Hippocampal formation (tissue), 2 donors: ENCODE measurements around the gene KRTAP1-1.
"Not testable (repeated sequence)": the region's sequence is repeated elsewhere in the genome, so short reads cannot be mapped to it uniquely, and the experiment has no call there.

ENCODE experiments used
- DNase-seq, 2 donors: peaks; one replicate each; lab custom pipeline; 2025; lab: John Stamatoyannopoulos, UW

The KRTAP1-1 gene, protein sequence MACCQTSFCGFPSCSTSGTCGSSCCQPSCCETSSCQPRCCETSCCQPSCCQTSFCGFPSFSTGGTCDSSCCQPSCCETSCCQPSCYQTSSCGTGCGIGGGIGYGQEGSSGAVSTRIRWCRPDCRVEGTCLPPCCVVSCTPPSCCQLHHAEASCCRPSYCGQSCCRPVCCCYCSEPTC

GRCh38 chr17:41040783-41041571 lies at the start of gene KRTAP1-1:
Gene KRTAP1-1, minus strand, starts transcription at chr17:41041450. Its CDS starts 53 bp downstream, at chr17:41041397.
- DNase-seq = not testable (repeated sequence)

DNA sequence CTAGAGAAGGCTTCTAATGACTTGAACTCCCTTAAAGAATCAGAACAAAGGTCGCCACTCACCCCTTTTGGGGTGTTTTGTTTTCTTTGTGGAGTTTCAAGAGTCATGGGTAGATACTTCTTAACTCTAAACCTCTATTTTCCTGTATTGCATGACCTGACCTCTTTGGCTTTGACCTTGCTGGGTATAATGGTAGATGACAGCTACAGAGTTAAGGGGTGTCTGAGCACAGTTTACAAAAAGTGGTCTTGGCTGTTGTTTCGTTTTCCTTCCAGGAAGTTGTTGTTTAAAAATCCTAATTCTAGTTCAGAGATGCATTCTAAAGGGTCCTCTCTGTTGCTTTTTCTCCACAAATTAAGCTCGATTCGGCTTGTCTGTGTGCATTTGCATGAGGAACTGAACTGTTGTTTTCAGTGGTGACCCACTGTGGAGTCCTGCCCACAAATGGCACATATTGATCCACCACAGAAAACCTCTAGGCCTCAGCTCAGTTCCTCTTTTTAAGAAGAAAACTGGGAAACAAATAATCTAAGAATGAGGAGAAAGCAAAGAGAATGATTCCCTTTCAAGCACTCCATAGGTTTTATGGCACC lies 47.6 kb upstream of the KRTAP1-1 start:
- not testable (repeated sequence) for DNase-seq

GRCh38 chr17:41084100-41084856 lies 43.0 kb upstream of the KRTAP1-1 start, which contains the start of gene KRTAP4-7:
Gene KRTAP4-7, plus strand, starts transcription at chr17:41084150. Its CDS starts 57 bp downstream, at chr17:41084207.
- DNase-seq = not testable (repeated sequence)

DNA sequence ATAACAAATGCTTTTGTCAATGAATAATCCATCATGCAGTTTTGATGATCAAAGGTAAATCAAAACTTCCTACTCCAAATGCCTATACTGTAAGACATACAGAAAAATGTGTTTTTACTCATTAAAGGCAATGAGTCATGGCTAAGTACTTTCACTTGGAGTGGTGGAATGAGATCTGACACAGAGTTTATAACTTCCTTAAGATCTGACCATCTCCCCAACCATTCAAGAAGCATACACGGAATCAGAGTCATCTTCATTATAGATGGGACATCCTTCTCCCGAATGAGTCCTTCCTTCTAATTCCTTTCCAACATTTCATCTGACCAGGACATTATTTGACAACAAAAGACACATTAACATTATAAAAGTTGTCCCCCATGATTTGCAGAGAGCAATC lies 42.2 kb upstream of the KRTAP1-1 start:
- DNase-seq = not testable (repeated sequence)

DNA sequence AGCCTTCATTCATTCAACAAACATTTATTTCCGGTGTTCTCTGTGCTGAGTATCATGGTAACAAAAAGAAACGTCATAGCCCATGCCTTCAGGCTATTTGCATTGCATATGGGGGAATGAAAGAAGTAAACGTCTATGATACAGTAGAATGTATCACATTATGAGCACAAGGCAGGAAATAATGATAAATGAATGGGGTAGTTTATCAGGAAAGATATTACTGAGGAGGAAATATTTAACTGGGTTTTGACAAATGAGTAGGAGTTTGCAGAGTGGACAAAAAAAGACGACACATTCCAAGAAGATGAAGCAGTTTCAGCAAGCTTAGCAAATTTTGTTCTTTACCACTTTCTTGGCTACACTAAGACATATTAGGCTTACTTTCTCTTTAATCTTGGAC lies 41.4 kb upstream of the KRTAP1-1 start:
- DNase-seq = no peak

DNA sequence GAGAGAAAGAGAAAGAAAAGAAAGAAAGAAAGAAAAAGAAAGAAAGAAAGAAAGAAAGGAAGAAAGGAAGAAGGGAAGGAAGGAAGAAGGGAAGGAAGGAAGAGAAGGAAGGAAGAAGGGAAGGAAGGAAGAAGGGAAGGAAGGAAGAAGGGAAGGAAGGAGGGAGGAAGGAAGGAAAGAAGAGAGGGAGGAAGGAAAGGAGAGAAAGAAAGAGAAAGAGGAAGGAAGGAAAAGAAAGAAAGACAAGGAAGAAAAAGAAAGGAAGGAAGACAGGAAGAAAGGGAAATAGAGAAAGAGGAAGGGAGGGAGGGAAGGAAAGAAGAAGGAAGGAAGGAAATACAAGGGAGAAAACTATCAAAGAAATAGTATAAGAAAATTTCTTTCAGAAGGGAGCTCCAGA lies 35.5 kb upstream of the KRTAP1-1 start:
- DNase-seq = no peak

DNA sequence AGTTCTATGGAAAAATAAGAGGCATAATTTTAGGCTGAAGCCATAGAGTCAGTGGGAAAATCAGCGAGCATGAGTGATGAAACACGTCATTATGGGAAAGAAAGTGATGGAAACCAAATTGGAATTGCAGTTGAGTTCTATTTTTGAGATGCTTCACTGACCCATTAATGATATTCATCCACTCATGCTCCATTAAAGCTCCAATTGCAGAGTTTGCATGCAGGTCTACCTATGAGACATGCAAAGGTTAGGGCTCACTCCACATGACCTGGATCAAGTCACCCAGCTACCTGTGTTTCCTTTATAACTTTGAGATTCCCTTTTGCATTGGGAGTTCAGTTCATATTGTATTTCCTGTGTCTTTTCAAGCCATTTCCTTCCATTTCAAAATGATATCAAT lies 32.4 kb upstream of the KRTAP1-1 start:
- no peak for DNase-seq

GRCh38 chr17:41071606-41072360 lies 30.5 kb upstream of the KRTAP1-1 start:
- no peak for DNase-seq

GRCh38 chr17:41069031-41069430 lies 27.8 kb upstream of the KRTAP1-1 start:
- DNase-seq = no peak

DNA sequence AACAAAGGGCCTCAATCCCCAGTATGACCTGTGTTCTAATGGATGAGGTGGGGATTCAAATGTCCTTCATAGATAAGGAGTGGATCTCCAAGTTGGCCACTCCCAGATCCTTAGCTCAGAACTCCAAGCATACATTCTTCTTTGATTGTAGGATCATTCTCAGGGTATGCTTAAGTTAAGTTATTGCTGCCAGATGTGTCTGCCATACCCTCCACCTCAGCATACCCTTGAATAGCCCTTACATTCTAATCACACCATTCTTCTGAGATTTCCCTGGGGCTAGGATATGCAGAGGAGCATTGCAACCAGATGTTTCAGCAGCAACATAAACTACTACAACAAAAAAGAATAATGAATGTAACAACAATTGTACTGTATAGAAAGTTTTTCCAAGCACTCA lies 26.0 kb upstream of the KRTAP1-1 start:
- no peak for DNase-seq

- no peak for DNase-seq
These were observed 24.8 kb upstream of the KRTAP1-1 start, which contains the start of gene KRTAP2-4 for GRCh38 chr17:41065829-41066624. Gene KRTAP2-4, minus strand, starts transcription at chr17:41065879. Its CDS starts 34 bp downstream, at chr17:41065845.

DNA sequence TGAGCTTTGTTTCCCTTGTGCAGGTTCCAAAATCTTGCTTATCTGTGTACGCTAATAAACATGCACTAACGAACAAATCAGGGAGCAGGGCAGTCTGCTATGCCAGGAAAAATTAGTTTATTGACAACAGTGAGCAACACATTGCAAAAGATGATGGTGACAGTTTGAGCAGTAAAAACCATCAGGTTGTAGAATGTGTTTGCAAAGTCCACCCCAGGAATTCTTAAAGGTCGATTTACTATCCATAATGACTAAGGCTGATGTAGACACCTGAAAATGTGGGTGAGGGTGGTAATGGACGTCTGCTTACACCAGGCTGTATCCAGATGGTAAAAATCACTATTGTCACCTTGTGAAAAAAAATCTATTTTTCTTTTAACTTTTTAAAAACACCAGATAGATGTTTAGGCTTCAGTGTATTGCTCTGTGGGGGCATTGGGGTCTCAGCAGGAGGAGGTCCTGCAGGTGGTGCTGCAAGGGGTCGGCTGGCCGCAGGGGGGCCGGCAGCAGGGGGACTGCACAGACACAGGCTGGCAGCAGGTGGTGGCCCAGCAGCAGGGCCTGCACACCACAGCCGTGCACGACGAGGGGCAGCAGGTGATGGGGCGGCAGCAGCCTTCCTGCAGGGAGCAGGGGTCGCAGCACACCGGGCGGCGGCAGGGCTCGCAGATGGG lies 23.9 kb upstream of the KRTAP1-1 start:
- DNase-seq = not testable (repeated sequence)

DNA sequence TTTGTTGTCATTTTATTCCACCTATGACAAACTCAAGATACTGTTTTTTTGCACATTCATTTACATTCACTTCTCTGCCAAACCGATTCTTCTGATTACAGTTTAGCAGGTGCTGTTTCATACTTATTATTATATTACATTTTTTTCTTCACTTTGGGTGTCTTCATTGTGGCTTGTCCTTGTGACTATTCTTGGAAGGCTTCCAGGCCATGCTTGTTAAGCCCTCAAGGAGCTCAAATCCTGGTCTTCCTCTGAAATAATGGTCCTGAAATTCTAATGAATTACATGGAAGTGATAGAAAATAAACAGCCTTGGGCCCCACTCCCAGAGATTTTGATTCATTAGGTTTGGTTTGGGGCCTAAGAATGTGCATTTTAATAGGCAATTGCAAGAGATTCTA lies 23.1 kb upstream of the KRTAP1-1 start:
- DNase-seq = no peak

- DNase-seq = no peak
These were observed 22.2 kb upstream of the KRTAP1-1 start for GRCh38 chr17:41063449-41063848.

GRCh38 chr17:41061964-41062363 lies 20.7 kb upstream of the KRTAP1-1 start:
- DNase-seq = no peak

DNA sequence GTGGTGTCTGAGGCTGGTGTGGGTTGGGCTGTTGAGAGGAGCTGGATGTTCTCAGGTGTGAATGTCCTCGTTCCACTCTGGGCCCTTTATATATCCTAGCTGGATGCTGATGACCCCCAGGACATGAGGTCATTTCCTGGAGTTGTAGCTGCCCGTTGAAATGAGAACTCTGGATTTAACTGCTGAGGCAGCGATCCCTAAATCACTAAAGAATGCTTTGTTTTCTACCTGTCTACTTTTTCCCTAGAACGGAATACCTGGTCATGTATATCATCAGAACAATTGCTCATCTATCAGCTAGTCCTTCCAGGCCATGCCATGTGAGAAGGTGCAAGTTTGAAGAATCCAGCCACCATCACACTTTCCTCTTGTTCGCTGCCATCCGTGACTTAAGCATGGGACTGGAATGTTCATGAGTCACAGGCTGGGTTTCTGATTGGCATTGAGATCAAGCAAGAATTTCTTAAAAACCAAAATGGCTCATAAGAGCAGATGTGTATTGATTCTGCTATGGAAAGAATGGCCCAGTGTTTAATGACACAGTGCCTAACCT lies 18.9 kb upstream of the KRTAP1-1 start, which contains the start of gene KRTAP2-3:
Gene KRTAP2-3, minus strand, starts transcription at position 63 of the 553 bp plus-strand sequence. CDS start 64 bp downstream, outside the sequence.
- no peak for DNase-seq

- not testable (repeated sequence) for DNase-seq
These were observed 18.2 kb upstream of the KRTAP1-1 start for GRCh38 chr17:41059276-41060051.

DNA sequence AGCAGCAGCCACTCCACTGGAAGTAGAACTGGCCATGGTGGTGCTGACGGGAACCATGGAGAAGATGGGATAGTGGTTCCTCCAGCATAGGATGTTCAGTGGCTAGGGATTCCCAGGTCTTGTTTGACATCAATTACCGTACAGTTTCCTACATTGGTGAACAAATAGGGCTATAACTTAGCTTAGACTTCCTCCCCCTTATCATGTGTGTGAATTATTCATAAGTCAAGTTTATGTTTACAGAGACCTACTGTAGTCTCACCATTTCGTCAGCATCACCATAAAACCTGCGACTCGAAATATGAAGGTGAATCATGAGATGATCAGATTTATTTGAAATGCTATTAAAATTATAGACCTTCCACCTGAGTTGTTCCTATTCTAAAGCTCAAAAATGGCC lies 17.5 kb upstream of the KRTAP1-1 start:
- no peak for DNase-seq

DNA sequence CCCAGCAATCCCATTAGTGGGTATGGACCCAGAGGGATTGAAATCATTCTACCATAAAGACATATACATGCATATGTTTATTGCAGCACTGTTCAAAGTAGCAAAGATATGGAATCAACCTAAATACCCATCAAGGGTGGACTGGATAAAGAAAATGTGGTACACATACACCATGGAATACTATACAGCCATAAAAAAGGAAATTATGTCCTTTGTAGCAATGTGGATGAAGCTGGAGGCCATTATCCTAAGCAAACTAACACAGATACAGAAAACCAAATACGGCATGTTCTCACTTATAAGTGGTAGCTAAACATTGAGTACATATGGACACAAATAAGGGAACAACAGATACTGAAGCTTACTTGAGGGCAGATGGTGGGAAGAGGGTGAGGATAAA lies 16.3 kb upstream of the KRTAP1-1 start:
- no peak for DNase-seq
